CD14-positive monocyte (primary cell): ENCODE data around the gene GLI1. TPM values are rescaled to one million over a fixed set of nuclear protein-coding genes. Genes with fewer than 3 reads are reported as not detected.

ENCODE experiments used
- DNase-seq, 3 donors: peaks; one replicate each; pipeline ENCODE4 v3.0.0-alpha.2; 2011 to 2022
- H2AFZ ChIP-seq: 2 replicates; pipeline ENCODE4 v1.6.0; 2012; ENCODE audit warnings: mild to moderate bottlenecking, low read depth, low read length, inconsistent platforms; ENCODE audit not compliant: insufficient read depth, poor library complexity, severe bottlenecking
- H3K27ac ChIP-seq, 2 donors: 1 replicate in 1 of 2; 2 replicates in 1 of 2; pipeline ENCODE4 v1.5.1; 2012 to 2013; ENCODE audit warnings: low read length in 2 of 2, control low read depth in 1 of 2, inconsistent platforms in 1 of 2, low read depth in 1 of 2, mild to moderate bottlenecking in 1 of 2
- H3K27me3 ChIP-seq, 2 donors: one replicate each; pipeline versions ENCODE4 v1.6.0 to v1.6.1; 2011 to 2013; ENCODE audit warnings: low read length in 2 of 2; ENCODE audit not compliant: control insufficient read depth in 2 of 2, insufficient read depth in 2 of 2
- H3K36me3 ChIP-seq, 2 donors: replicated peaks in 1 of 2; 1 replicate in 1 of 2; 2 replicates in 1 of 2; pipeline versions ENCODE4 v1.5.1 to v1.6.1; 2012 to 2013; ENCODE audit warnings: low read length in 2 of 2, control low read depth in 1 of 2, inconsistent platforms in 1 of 2, mild to moderate bottlenecking in 1 of 2; ENCODE audit not compliant: insufficient read depth in 2 of 2, control insufficient read depth in 1 of 2
- H3K4me1 ChIP-seq, 2 donors: 1 replicate in 1 of 2; 2 replicates in 1 of 2; pipeline versions ENCODE4 v1.5.1 to v1.6.1; 2012 to 2013; ENCODE audit warnings: low read length in 2 of 2, control low read depth in 1 of 2, inconsistent platforms in 1 of 2, mild to moderate bottlenecking in 1 of 2, moderate library complexity in 1 of 2; ENCODE audit not compliant: insufficient read depth in 2 of 2, control insufficient read depth in 1 of 2
- H3K4me2 ChIP-seq: replicated peaks from 2 replicates; pipeline ENCODE3; 2012; ENCODE audit warnings: low read length, moderate library complexity, mild to moderate bottlenecking; ENCODE audit not compliant: poor library complexity, severe bottlenecking; ENCODE audit errors: extremely low read depth
- H3K4me3 ChIP-seq, 3 experiments: fragments of 200-600 bp in 1 of 3; sonication (generic) in 1 of 3; replicated peaks in 1 of 3; 1 replicate in 2 of 3; 2 replicates in 1 of 3; pipeline ENCODE4 v1.5.1; 2011 to 2013; ENCODE audit warnings: low read length in 3 of 3, mild to moderate bottlenecking in 3 of 3, control low read depth in 2 of 3, low read depth in 2 of 3, inconsistent platforms in 1 of 3, moderate library complexity in 1 of 3
- H3K79me2 ChIP-seq: 2 replicates; pipeline ENCODE4 v1.6.0; 2012; ENCODE audit warnings: mild to moderate bottlenecking, control low read depth, inconsistent platforms, low read length, moderate library complexity; ENCODE audit not compliant: insufficient read depth
- H3K9ac ChIP-seq: 2 replicates; pipeline ENCODE4 v1.6.0; 2017; ENCODE audit warnings: low read length, mild to moderate bottlenecking; ENCODE audit not compliant: insufficient read depth, poor library complexity, severe bottlenecking
- H3K9me3 ChIP-seq, 2 donors: replicated peaks in 1 of 2; 1 replicate in 1 of 2; 2 replicates in 1 of 2; pipeline versions ENCODE4 v1.5.1 to v1.6.1; 2012 to 2013; ENCODE audit warnings: low read length in 2 of 2, control low read depth in 1 of 2; ENCODE audit not compliant: control insufficient read depth in 1 of 2, insufficient read depth in 1 of 2
- H4K20me1 ChIP-seq: 2 replicates; pipeline ENCODE4 v1.6.0; 2012; ENCODE audit warnings: mild to moderate bottlenecking, low read length, control low read depth, moderate library complexity; ENCODE audit not compliant: insufficient read depth
- H3K27ac Mint-ChIP-seq, 7 donors: one replicate each; pipeline ENCODE4 v1.8.0; 2020; ENCODE audit warnings: mild to moderate bottlenecking in 7 of 7, mixed read lengths in 7 of 7, moderate library complexity in 6 of 7, inconsistent platforms in 2 of 7
- H3K27me3 Mint-ChIP-seq, 3 donors: one replicate each; pipeline ENCODE4 v1.8.0; 2021 to 2022; ENCODE audit warnings: low read depth in 3 of 3, mild to moderate bottlenecking in 3 of 3, mixed read lengths in 3 of 3, moderate library complexity in 3 of 3, inconsistent platforms in 1 of 3
- H3K36me3 Mint-ChIP-seq, 2 donors: one replicate each; pipeline ENCODE4 v1.8.0; 2020; ENCODE audit warnings: mixed read lengths in 2 of 2, inconsistent platforms in 1 of 2, mild to moderate bottlenecking in 1 of 2
- H3K4me1 Mint-ChIP-seq: one replicate; pipeline ENCODE4 v1.8.0; 2020; ENCODE audit warnings: mild to moderate bottlenecking, mixed read lengths
- H3K4me3 Mint-ChIP-seq, 2 donors: one replicate each; pipeline ENCODE4 v1.8.0; 2020; ENCODE audit warnings: mild to moderate bottlenecking in 2 of 2, mixed read lengths in 2 of 2, moderate library complexity in 1 of 2
- H3K9me3 Mint-ChIP-seq, 7 donors: one replicate each; pipeline ENCODE4 v1.8.0; 2020 to 2022; ENCODE audit warnings: mixed read lengths in 7 of 7, mild to moderate bottlenecking in 6 of 7, moderate library complexity in 6 of 7, inconsistent platforms in 2 of 7
- CTCF ChIP-seq: fragments of 200-600 bp; IDR thresholded peaks from one replicate; pipeline ENCODE4 v1.8.0; 2022; ENCODE audit warnings: antibody characterized with exemption, mild to moderate bottlenecking
- WGBS: methylation state at CpG from one replicate; pipeline ENCODE4 v1.1.5; 2013; ENCODE audit warnings: missing lambda C conversion rate; ENCODE audit not compliant: insufficient coverage; 5-methylcytosine and 5-hydroxymethylcytosine counted together
- intact Hi-C, 2 donors: fragments of 100-400 bp; cut with micrococcal nuclease; formaldehyde crosslinking; loops; one replicate each; pipeline versions ENCODE4 v1.15.0 to v1.15.1; 2023
- polyA plus RNA-seq, 3 donors: library from polyadenylated mRNA; depleted of rRNA in 1 of 3; unstranded in 2 of 3; stranded (reverse) in 1 of 3; fragments of 300-500 nt in 2 of 3; fragments of >200 nt in 1 of 3; fragmentation: Illumina TruSeq in 2 of 3; gene quantifications; 1 replicate in 2 of 3; 2 replicates in 1 of 3; pipeline ENCODE4 v1.2.3, GENCODE V29; 2012 to 2021

Gene GLI1
- polyA plus RNA-seq, 3 donors, result 0.05 TPM; not detected in 2

GRCh38 chr12:57465030-57465746, 5.6 kb downstream of the GLI1 start:
- H3K4me3 Mint-ChIP-seq, result peak overlapping the region; percentile 6 to 8

More at GRCh38 chr12:57465030-57465746, 5.6 kb downstream of the GLI1 start:
- intact Hi-C loops, result no loop called here
- no peak overlapping the region for H3K27ac ChIP-seq
- peaks cover 0 to 4% of the 10 kb centered on the region in 2 donors for H3K9me3 ChIP-seq
- H3K4me1 ChIP-seq, result peaks cover 34 to 49% of the 10 kb centered on the region in 2 donors
- H3K9ac ChIP-seq, result no peak overlapping the region
- WGBS, result 80% methylated on average over 1 of the region's 6 CpGs
- Mint-ChIP-seq H3K36me3 (peaks cover 30 to 38% of the 10 kb centered on the region in 2 donors), H3K4me1 (peaks cover 51% of the 10 kb centered on the region), H3K27ac (peak overlapping the region in 3 of 7 donors; percentile 7 to 27 (median 16)), H3K9me3 (peaks cover 0 to 10% (median 1%) of the 10 kb centered on the region in 7 donors), H3K27me3 (peaks cover 42 to 51% (median 45%) of the 10 kb centered on the region in 3 donors)
- H4K20me1 ChIP-seq, result peaks cover 44% of the 10 kb centered on the region
- DNase-seq, result no peak
- TF ChIP-seq CTCF, result no peak
- no peak overlapping the region for H3K4me2 ChIP-seq
- no peaks in the 10 kb centered on the region for H3K79me2 ChIP-seq
- peaks cover 15 to 25% of the 10 kb centered on the region in 2 donors for H3K27me3 ChIP-seq
- H3K4me3 ChIP-seq, result no peak overlapping the region
- peaks cover 13 to 31% of the 10 kb centered on the region in 2 donors for H3K36me3 ChIP-seq
- no peak overlapping the region for H2AFZ ChIP-seq
